GM12875 (cell line): ENCODE measurements around the gene FAM149B1.
"Not testable (repeated sequence)": the region's sequence is repeated elsewhere in the genome, so short reads cannot be mapped to it uniquely, and the experiment has no call there.

Experiments
- H3K4me3 ChIP-seq: one replicate; pipeline ENCODE4 v1.5.1; 2011; ENCODE audit warnings: low read depth, low read length, control low read depth
- CTCF ChIP-seq: IDR thresholded peaks from 2 replicates; pipeline ENCODE4 v1.5.1; 2011; ENCODE audit warnings: low read depth, mild to moderate bottlenecking, control low read depth, inconsistent platforms, low read length, moderate library complexity, borderline replicate concordance; ENCODE audit not compliant: insufficient read depth

FAM149B1 gene

GRCh38 chr10:73246646-73247508 lies 79.0 kb downstream of the FAM149B1 start, which contains the start of gene DNAJC9:
DNAJC9 (minus strand) TSS chr10:73247255; CDS start chr10:73247189, 66 bp downstream.
- TF ChIP-seq CTCF = no peak
- peak within 1 kb of the TSS; percentile 77 for H3K4me3 ChIP-seq

- TF ChIP-seq CTCF = no peak
- peak overlapping the region; percentile 77 for H3K4me3 ChIP-seq
Observed at GRCh38 chr10:73247509-73248258, 79.8 kb downstream of the FAM149B1 start.

GRCh38 chr10:73248259-73248724 lies 80.4 kb downstream of the FAM149B1 start:
- TF ChIP-seq CTCF = no peak
- H3K4me3 ChIP-seq = no peak overlapping the region

GRCh38 chr10:73251683-73252444 lies 83.9 kb downstream of the FAM149B1 start:
- no peak for TF ChIP-seq CTCF
- peak overlapping the region; percentile 80 for H3K4me3 ChIP-seq

GRCh38 chr10:73252445-73253224 lies 84.7 kb downstream of the FAM149B1 start, which contains the start of gene MRPS16:
MRPS16 (minus strand) TSS chr10:73252644; CDS start chr10:73252482, 162 bp downstream.
- peak within 1 kb of the TSS; percentile 80 for H3K4me3 ChIP-seq
- no peak for TF ChIP-seq CTCF

GRCh38 chr10:73253225-73253555 lies 85.3 kb downstream of the FAM149B1 start:
- H3K4me3 ChIP-seq = peak overlapping the region; percentile 80
- TF ChIP-seq CTCF = no peak

- not testable (repeated sequence) for H3K4me3 ChIP-seq
Observed at GRCh38 chr10:73258612-73259011, 90.7 kb downstream of the FAM149B1 start.
